ENCODE data around the gene PPARGC1A.
A peak's percentile ranks its signal among the peaks of the same experiment; 100 is the strongest.

The PPARGC1A gene

GRCh38 chr4:23837371-23837770 is 52.5 kb downstream of the PPARGC1A start:
- DNase-seq, result no peak

- DNase-seq, result no peak
These were observed 53.9 kb downstream of the PPARGC1A start for GRCh38 chr4:23835774-23836478.

- DNase-seq, result peak; percentile 34
These were observed 61.1 kb downstream of the PPARGC1A start for GRCh38 chr4:23828779-23829178.

- no peak for DNase-seq
These were observed 61.7 kb downstream of the PPARGC1A start for GRCh38 chr4:23828020-23828715.

- no peak for DNase-seq
These were observed 67.7 kb downstream of the PPARGC1A start for GRCh38 chr4:23822181-23822580.

- DNase-seq, result no peak
These were observed 70.8 kb downstream of the PPARGC1A start for GRCh38 chr4:23819041-23819511.

GRCh38 chr4:23818097-23818885 is 71.6 kb downstream of the PPARGC1A start:
- DNase-seq, result peak; percentile 65

GRCh38 chr4:23814996-23815660 is 74.7 kb downstream of the PPARGC1A start:
- no peak for DNase-seq

GRCh38 chr4:23814587-23814986 is 75.3 kb downstream of the PPARGC1A start:
- DNase-seq, result no peak

- no peak for DNase-seq
These were observed 78.7 kb downstream of the PPARGC1A start for GRCh38 chr4:23811161-23811560.

- DNase-seq, result no peak
These were observed 84.4 kb downstream of the PPARGC1A start for GRCh38 chr4:23805450-23805851.

GRCh38 chr4:23789762-23790161 is 100.1 kb downstream of the PPARGC1A start:
- no peak for DNase-seq

- DNase-seq, result no peak
These were observed 101.4 kb downstream of the PPARGC1A start for GRCh38 chr4:23788460-23788859.

GRCh38 chr4:23788027-23788426 is 101.8 kb downstream of the PPARGC1A start:
- DNase-seq, result no peak

GRCh38 chr4:23782778-23783437 is 106.9 kb downstream of the PPARGC1A start:
- no peak for DNase-seq

GRCh38 chr4:23779839-23780238 is 110.0 kb downstream of the PPARGC1A start:
- no peak for DNase-seq

- DNase-seq, result no peak
These were observed 110.4 kb downstream of the PPARGC1A start for GRCh38 chr4:23779422-23779821.

GRCh38 chr4:23775694-23776093 is 114.2 kb downstream of the PPARGC1A start:
- no peak for DNase-seq

GRCh38 chr4:23774909-23775308 is 114.9 kb downstream of the PPARGC1A start:
- no peak for DNase-seq

- DNase-seq, result no peak
These were observed 115.8 kb downstream of the PPARGC1A start for GRCh38 chr4:23773884-23774636.

GRCh38 chr4:23770011-23770410 is 119.8 kb downstream of the PPARGC1A start:
- no peak for DNase-seq

- DNase-seq, result no peak
These were observed 120.4 kb downstream of the PPARGC1A start for GRCh38 chr4:23769406-23769805.

Measured in NCI-H1105 (cell line).